ENCODE data around the gene NXPH1.

The NXPH1 gene

DNA sequence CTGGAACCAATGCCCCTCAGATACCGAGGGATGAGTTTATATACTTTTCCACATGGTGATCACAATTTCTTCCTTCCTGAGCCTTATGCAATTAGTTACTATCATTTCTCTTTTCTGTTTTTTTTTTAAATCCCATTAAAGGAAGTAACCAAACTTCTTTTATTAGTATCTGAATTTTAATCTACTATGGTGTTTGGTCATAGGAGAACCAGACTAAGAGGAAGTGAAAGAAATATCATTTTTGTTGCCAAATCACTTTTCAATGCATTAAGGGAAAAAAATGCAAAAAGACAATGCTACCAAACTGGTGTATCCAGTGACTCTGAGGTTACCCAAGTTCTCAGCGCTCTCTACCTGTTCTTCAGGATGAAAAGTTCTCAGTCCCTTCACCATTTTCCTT, 167.7 kb downstream of the NXPH1 start:
- H3K79me1 ChIP-seq (ENCODE audit: low read length) = no peaks in the 10 kb centered on the region
- WGBS (ENCODE audit: extremely low coverage, insufficient coverage, insufficient read length) = no CpG with 5 or more reads among the region's 2 CpGs
- H3K4me3 ChIP-seq (ENCODE audit: low read depth, low read length) = no peak overlapping the region

DNA sequence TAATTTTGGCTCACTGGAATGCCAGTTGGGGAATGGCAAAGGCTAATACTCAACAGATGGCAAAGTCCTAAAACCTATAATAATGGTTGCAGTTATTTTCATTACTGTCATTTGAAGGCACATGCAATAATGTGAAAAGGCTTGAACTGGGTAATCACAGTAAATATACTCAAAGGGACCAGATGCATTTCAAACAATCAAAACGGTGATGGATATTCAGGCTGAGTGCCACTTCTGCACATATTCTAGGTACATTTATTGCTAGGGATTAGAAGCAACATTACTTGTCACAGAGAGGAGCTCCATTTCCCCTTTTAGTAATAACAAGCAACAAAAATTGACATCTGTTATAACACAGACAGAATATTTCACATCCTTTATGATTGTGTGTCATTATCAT, 171.8 kb downstream of the NXPH1 start:
- Histone ChIP-seq H3K14ac (ENCODE audit: low read length) (no peak overlapping the region), H2BK120ac (ENCODE audit: insufficient read depth, low read length, poor library complexity) (no peak overlapping the region), H2BK5ac (ENCODE audit: low read depth, low read length, poor library complexity) (no peak overlapping the region), H3K79me1 (ENCODE audit: low read length) (no peaks in the 10 kb centered on the region), H3K18ac (ENCODE audit: low read length) (no peak overlapping the region), H3K27me3 (ENCODE audit: insufficient read depth, low read length) (no peaks in the 10 kb centered on the region), H4K12ac (ENCODE audit: low read depth, low read length) (no peak overlapping the region), H4K91ac (ENCODE audit: low read depth, low read length) (no peak overlapping the region), H2AFZ (ENCODE audit: insufficient read depth, low read length, poor library complexity) (no peak overlapping the region), H2BK12ac (ENCODE audit: low read length) (no peak overlapping the region), H3K23ac (ENCODE audit: low read length) (no peak overlapping the region), H3K4ac (ENCODE audit: low read depth, low read length) (no peak overlapping the region), H2AK5ac (ENCODE audit: low read length) (no peak overlapping the region), H3K9ac (ENCODE audit: low read length) (no peak overlapping the region), H3K4me1 (ENCODE audit: control insufficient read depth in 1 of 2, insufficient read depth in 2 of 2, low read length in 2 of 2) (no peaks in the 10 kb centered on the region), H3K27ac (ENCODE audit: low read depth, low read length) (no peak overlapping the region), H3K79me2 (ENCODE audit: control insufficient read depth, insufficient read depth, low read length, poor library complexity) (no peaks in the 10 kb centered on the region), H3K4me2 (ENCODE audit: low read length) (no peak overlapping the region), H4K8ac (ENCODE audit: low read depth, low read length) (no peak overlapping the region), H3K9me3 (ENCODE audit: insufficient read depth, low read depth, low read length) (no peaks in the 10 kb centered on the region), H3K4me3 (ENCODE audit: low read depth, low read length) (no peak overlapping the region), H3K36me3 (ENCODE audit: control insufficient read depth in 1 of 2, insufficient read depth in 2 of 2, low read length in 2 of 2) (no peaks in the 10 kb centered on the region)
- WGBS (ENCODE audit: extremely low coverage, insufficient coverage, insufficient read length) = no CpG with 5 or more reads among the region's 1 CpG
- DNase-seq = no peak

More for the DNA sequence above, 167.7 kb downstream of the NXPH1 start:
- Histone ChIP-seq H3K23ac (ENCODE audit: low read length) (no peak overlapping the region), H3K4me2 (ENCODE audit: low read length) (no peak overlapping the region), H2BK5ac (ENCODE audit: low read depth, low read length, poor library complexity) (no peak overlapping the region), H2AK5ac (ENCODE audit: low read length) (no peak overlapping the region), H3K27me3 (ENCODE audit: insufficient read depth, low read length) (no peaks in the 10 kb centered on the region), H2BK12ac (ENCODE audit: low read length) (no peak overlapping the region), H3K4me1 (ENCODE audit: control insufficient read depth in 1 of 2, insufficient read depth in 2 of 2, low read length in 2 of 2) (no peaks in the 10 kb centered on the region), H4K8ac (ENCODE audit: low read depth, low read length) (no peak overlapping the region), H3K27ac (ENCODE audit: low read depth, low read length) (no peak overlapping the region), H2BK120ac (ENCODE audit: insufficient read depth, low read length, poor library complexity) (no peak overlapping the region), H2AFZ (ENCODE audit: insufficient read depth, low read length, poor library complexity) (no peak overlapping the region), H3K9ac (ENCODE audit: low read length) (no peak overlapping the region), H3K4ac (ENCODE audit: low read depth, low read length) (no peak overlapping the region), H3K14ac (ENCODE audit: low read length) (no peak overlapping the region), H3K18ac (ENCODE audit: low read length) (no peak overlapping the region), H4K91ac (ENCODE audit: low read depth, low read length) (no peak overlapping the region), H4K12ac (ENCODE audit: low read depth, low read length) (no peak overlapping the region), H3K79me2 (ENCODE audit: control insufficient read depth, insufficient read depth, low read length, poor library complexity) (no peaks in the 10 kb centered on the region), H3K36me3 (ENCODE audit: control insufficient read depth in 1 of 2, insufficient read depth in 2 of 2, low read length in 2 of 2) (no peaks in the 10 kb centered on the region), H3K9me3 (ENCODE audit: insufficient read depth, low read depth, low read length) (no peaks in the 10 kb centered on the region)
- peak in 1 of 2 donors; percentile 2 for DNase-seq

GRCh38 chr7:8612584-8612983, 179.2 kb downstream of the NXPH1 start:
- Histone ChIP-seq H3K4me1 (ENCODE audit: control insufficient read depth in 1 of 2, insufficient read depth in 2 of 2, low read length in 2 of 2) (no peaks in the 10 kb centered on the region), H2BK12ac (ENCODE audit: low read length) (no peak overlapping the region), H3K27me3 (ENCODE audit: insufficient read depth, low read length) (no peaks in the 10 kb centered on the region), H3K4ac (ENCODE audit: low read depth, low read length) (no peak overlapping the region), H3K14ac (ENCODE audit: low read length) (no peak overlapping the region), H2AK5ac (ENCODE audit: low read length) (no peak overlapping the region), H3K9me3 (ENCODE audit: insufficient read depth, low read depth, low read length) (no peaks in the 10 kb centered on the region), H3K4me3 (ENCODE audit: low read depth, low read length) (no peak overlapping the region), H2AFZ (ENCODE audit: insufficient read depth, low read length, poor library complexity) (no peak overlapping the region), H4K8ac (ENCODE audit: low read depth, low read length) (no peak overlapping the region), H3K79me2 (ENCODE audit: control insufficient read depth, insufficient read depth, low read length, poor library complexity) (no peaks in the 10 kb centered on the region), H3K9ac (ENCODE audit: low read length) (no peak overlapping the region), H3K27ac (ENCODE audit: low read depth, low read length) (no peak overlapping the region), H3K79me1 (ENCODE audit: low read length) (no peaks in the 10 kb centered on the region), H2BK5ac (ENCODE audit: low read depth, low read length, poor library complexity) (no peak overlapping the region), H3K36me3 (ENCODE audit: control insufficient read depth in 1 of 2, insufficient read depth in 2 of 2, low read length in 2 of 2) (no peaks in the 10 kb centered on the region), H4K12ac (ENCODE audit: low read depth, low read length) (no peak overlapping the region), H3K4me2 (ENCODE audit: low read length) (no peak overlapping the region), H3K23ac (ENCODE audit: low read length) (no peak overlapping the region), H4K91ac (ENCODE audit: low read depth, low read length) (no peak overlapping the region), H3K18ac (ENCODE audit: low read length) (no peak overlapping the region), H2BK120ac (ENCODE audit: insufficient read depth, low read length, poor library complexity) (no peak overlapping the region)
- no CpG with 5 or more reads among the region's 1 CpG for WGBS (ENCODE audit: extremely low coverage, insufficient coverage, insufficient read length)
- no peak for DNase-seq

DNA sequence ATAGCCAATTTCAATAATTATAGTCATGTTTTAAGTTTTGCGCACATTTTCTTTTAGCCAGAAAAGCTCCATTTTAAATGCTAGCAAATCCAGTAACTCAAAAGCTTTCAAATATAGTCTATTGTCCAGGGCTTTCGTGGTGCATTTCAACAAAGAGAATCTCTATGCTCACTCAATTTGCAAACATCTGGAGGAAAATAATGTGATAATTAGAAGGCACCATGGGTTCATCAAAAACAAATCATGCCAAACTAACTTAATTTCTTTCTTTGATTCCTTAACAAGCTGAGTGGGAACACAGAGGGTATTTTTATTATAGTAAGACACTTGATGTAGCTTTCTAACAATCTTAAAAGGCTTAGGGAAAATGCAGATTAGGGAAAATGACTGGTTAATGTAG, 179.8 kb downstream of the NXPH1 start:
- no peak for DNase-seq
- H2BK120ac ChIP-seq (ENCODE audit: insufficient read depth, low read length, poor library complexity) = no peak overlapping the region
- no peaks in the 10 kb centered on the region for H3K4me1 ChIP-seq (ENCODE audit: control insufficient read depth in 1 of 2, insufficient read depth in 2 of 2, low read length in 2 of 2)
- no peak overlapping the region for H4K8ac ChIP-seq (ENCODE audit: low read depth, low read length)
- no peaks in the 10 kb centered on the region for H3K79me1 ChIP-seq (ENCODE audit: low read length)
- no peaks in the 10 kb centered on the region for H3K36me3 ChIP-seq (ENCODE audit: control insufficient read depth in 1 of 2, insufficient read depth in 2 of 2, low read length in 2 of 2)
- no peak overlapping the region for H2AFZ ChIP-seq (ENCODE audit: insufficient read depth, low read length, poor library complexity)
- H3K27me3 ChIP-seq (ENCODE audit: insufficient read depth, low read length) = no peaks in the 10 kb centered on the region
- no peak overlapping the region for H2AK5ac ChIP-seq (ENCODE audit: low read length)
- H4K91ac ChIP-seq (ENCODE audit: low read depth, low read length) = no peak overlapping the region
- H3K79me2 ChIP-seq (ENCODE audit: control insufficient read depth, insufficient read depth, low read length, poor library complexity) = no peaks in the 10 kb centered on the region
- no CpG with 5 or more reads among the region's 2 CpGs for WGBS (ENCODE audit: extremely low coverage, insufficient coverage, insufficient read length)
- no peak overlapping the region for H3K23ac ChIP-seq (ENCODE audit: low read length)
- no peak overlapping the region for H3K27ac ChIP-seq (ENCODE audit: low read depth, low read length)
- no peak overlapping the region for H2BK12ac ChIP-seq (ENCODE audit: low read length)
- H3K9ac ChIP-seq (ENCODE audit: low read length) = no peak overlapping the region
- H3K18ac ChIP-seq (ENCODE audit: low read length) = no peak overlapping the region
- H4K12ac ChIP-seq (ENCODE audit: low read depth, low read length) = no peak overlapping the region
- H3K4ac ChIP-seq (ENCODE audit: low read depth, low read length) = no peak overlapping the region
- H2BK5ac ChIP-seq (ENCODE audit: low read depth, low read length, poor library complexity) = no peak overlapping the region
- H3K4me2 ChIP-seq (ENCODE audit: low read length) = no peak overlapping the region
- H3K9me3 ChIP-seq (ENCODE audit: insufficient read depth, low read depth, low read length) = no peaks in the 10 kb centered on the region
- H3K14ac ChIP-seq (ENCODE audit: low read length) = no peak overlapping the region
- no peak overlapping the region for H3K4me3 ChIP-seq (ENCODE audit: low read depth, low read length)
